Kidney (tissue), 14 donors: ENCODE measurements around the gene MDM2. TPM values are rescaled to one million over a fixed set of nuclear protein-coding genes. Genes with fewer than 3 reads are reported as not detected.

Experiments
- DNase-seq, 5 donors: peaks; one replicate each; pipeline ENCODE4 v3.0.0-alpha.2; 2013 to 2020
- FAIRE-seq: peaks from 2 replicates; lab custom pipeline; 2012; peaks lifted over from hg19 to GRCh38; lab: Jason Lieb, UNC
- H3K27ac ChIP-seq, 2 donors: one replicate each; pipeline ENCODE4 v1.7.0; 2013; ENCODE audit warnings: low read depth in 2 of 2, low read length in 2 of 2, inconsistent platforms in 1 of 2
- H3K27me3 ChIP-seq: one replicate; pipeline ENCODE4 v1.7.1; 2013; ENCODE audit warnings: low read length, inconsistent platforms; ENCODE audit not compliant: control insufficient read depth, insufficient read depth
- H3K36me3 ChIP-seq, 3 donors: one replicate each; pipeline versions ENCODE4 v1.7.0 to v1.7.1; 2013; ENCODE audit warnings: low read length in 3 of 3, control low read depth in 1 of 3, inconsistent platforms in 1 of 3; ENCODE audit not compliant: insufficient read depth in 3 of 3, control insufficient read depth in 2 of 3
- H3K4me1 ChIP-seq, 3 donors: one replicate each; pipeline versions ENCODE4 v1.7.0 to v1.7.1; 2013; ENCODE audit warnings: low read length in 3 of 3, inconsistent platforms in 1 of 3, low read depth in 1 of 3; ENCODE audit not compliant: control insufficient read depth in 2 of 3, insufficient read depth in 2 of 3
- H3K4me3 ChIP-seq, 3 donors: one replicate each; pipeline versions ENCODE4 v1.7.0 to v1.8.1; 2013; ENCODE audit warnings: low read length in 3 of 3, control low read depth in 1 of 3, inconsistent platforms in 1 of 3
- H3K9ac ChIP-seq, 3 donors: one replicate each; pipeline versions ENCODE4 v1.7.0 to v1.7.1; 2013; ENCODE audit warnings: low read length in 3 of 3, control low read depth in 1 of 3, inconsistent platforms in 1 of 3
- H3K9me3 ChIP-seq, 3 donors: one replicate each; pipeline versions ENCODE4 v1.7.0 to v1.7.1; 2013; ENCODE audit warnings: low read length in 3 of 3, control low read depth in 1 of 3, inconsistent platforms in 1 of 3; ENCODE audit not compliant: control insufficient read depth in 2 of 3, insufficient read depth in 1 of 3
- intact Hi-C: fragments of 100-400 bp; cut with DNase I; formaldehyde crosslinking; loops from one replicate; pipeline ENCODE4 v1.11.1; 2022
- polyA plus RNA-seq: library from polyadenylated mRNA; stranded (reverse); fragments of 350-450 nt; fragmentation: Illumina TruSeq; extraction: RNeasy Lipid Tissue Mini Kit (QIAGEN cat#74804); gene quantifications from one replicate; pipeline ENCODE4 v1.2.3, GENCODE V29; 2014; ENCODE audit warnings: low read depth, low replicate concordance; ENCODE audit not compliant: insufficient read depth
- total RNA-seq: library from RNA; stranded (reverse); fragmentation: NEBNext Ultra II Directional; extraction: Animal tissue kit (Norgen Biotek cat#: 25700); gene quantifications from one replicate; pipeline ENCODE4 v1.2.1, GENCODE V29; 2021
- TF ChIP-seq, protein P1 (sequence below): IDR thresholded peaks from 3 replicates; pipeline ENCODE4 v1.5.1; 2012; ENCODE audit warnings: mild to moderate bottlenecking, moderate library complexity, borderline replicate concordance; ENCODE audit not compliant: insufficient read depth; ENCODE audit errors: extremely low read depth
- donor health status: control.
- donor health status: control.
- donor health status: control.
- donor health status: control.
- donor health status: control.
- donor health status: DM: yes; HTN: yes; CAD: no.
- donor health status: Normal renal cell carcinoma (clear cell type).

MDM2 gene
- total and polyA plus RNA-seq, 2 donors from 2014 or later: 38.5 to 103 TPM

DNA sequence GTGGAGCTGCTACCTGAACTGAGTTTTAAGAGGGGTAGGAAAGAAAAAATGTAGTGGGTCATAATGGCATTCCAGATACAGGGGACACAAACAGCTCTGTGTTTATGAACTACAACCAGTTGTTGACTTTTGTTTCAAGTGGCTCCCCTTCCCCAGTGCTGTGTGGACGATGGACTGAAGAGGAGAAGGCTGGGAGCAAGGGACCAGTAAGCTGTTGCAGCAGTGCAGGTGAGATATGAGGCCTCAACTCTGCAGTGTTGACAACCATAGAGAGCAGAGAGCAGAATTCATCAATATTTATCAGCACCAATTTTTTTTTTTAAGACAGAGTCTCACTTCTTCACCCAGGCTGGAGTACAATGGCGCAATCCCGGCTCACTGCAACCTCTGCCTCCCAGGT lies 46.6 kb downstream of the MDM2 start:
- intact Hi-C loops: no loop called here
- no peak for FAIRE-seq

DNA sequence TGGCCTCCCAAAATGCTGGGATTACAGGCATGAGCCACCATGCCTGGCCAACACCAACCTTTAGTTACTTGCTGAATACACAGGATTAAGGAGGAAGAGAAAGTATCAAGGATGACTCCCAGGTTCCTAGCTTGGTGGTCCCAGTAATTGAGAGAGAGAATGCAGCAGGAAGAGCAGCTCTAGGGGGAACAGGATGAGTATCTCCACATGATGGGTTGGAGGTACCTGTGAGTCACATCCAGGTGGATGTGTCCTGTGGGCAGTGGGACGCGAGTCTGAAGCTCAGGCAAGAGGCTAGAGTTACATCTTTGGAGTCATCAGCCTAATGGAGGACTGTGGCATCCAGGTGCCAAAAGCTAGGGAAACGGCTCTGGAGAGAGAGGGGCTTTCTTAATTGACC lies 47.1 kb downstream of the MDM2 start:
- peaks cover 0 to 24% (median 7%) of the 10 kb centered on the region in 3 donors for H3K36me3 ChIP-seq
- no peak for FAIRE-seq
- H3K27ac ChIP-seq: no peak overlapping the region
- no peak overlapping the region for H3K4me3 ChIP-seq
- DNase-seq: no peak
- intact Hi-C loops: no loop called here
- TF ChIP-seq, protein P1, sequence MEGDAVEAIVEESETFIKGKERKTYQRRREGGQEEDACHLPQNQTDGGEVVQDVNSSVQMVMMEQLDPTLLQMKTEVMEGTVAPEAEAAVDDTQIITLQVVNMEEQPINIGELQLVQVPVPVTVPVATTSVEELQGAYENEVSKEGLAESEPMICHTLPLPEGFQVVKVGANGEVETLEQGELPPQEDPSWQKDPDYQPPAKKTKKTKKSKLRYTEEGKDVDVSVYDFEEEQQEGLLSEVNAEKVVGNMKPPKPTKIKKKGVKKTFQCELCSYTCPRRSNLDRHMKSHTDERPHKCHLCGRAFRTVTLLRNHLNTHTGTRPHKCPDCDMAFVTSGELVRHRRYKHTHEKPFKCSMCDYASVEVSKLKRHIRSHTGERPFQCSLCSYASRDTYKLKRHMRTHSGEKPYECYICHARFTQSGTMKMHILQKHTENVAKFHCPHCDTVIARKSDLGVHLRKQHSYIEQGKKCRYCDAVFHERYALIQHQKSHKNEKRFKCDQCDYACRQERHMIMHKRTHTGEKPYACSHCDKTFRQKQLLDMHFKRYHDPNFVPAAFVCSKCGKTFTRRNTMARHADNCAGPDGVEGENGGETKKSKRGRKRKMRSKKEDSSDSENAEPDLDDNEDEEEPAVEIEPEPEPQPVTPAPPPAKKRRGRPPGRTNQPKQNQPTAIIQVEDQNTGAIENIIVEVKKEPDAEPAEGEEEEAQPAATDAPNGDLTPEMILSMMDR: no peak
- no peaks in the 10 kb centered on the region for H3K9me3 ChIP-seq
- H3K27me3 ChIP-seq: no peaks in the 10 kb centered on the region
- H3K9ac ChIP-seq: no peak overlapping the region
- H3K4me1 ChIP-seq: no peaks in the 10 kb centered on the region

More for the DNA sequence above, 46.6 kb downstream of the MDM2 start:
- Histone ChIP-seq H3K9ac (no peak overlapping the region), H3K4me1 (no peaks in the 10 kb centered on the region), H3K9me3 (no peaks in the 10 kb centered on the region), H3K36me3 (peaks cover 0 to 24% (median 7%) of the 10 kb centered on the region in 3 donors), H3K4me3 (no peak overlapping the region), H3K27me3 (no peaks in the 10 kb centered on the region), H3K27ac (no peak overlapping the region)
- TF ChIP-seq, protein P1: no peak
- no peak for DNase-seq

DNA sequence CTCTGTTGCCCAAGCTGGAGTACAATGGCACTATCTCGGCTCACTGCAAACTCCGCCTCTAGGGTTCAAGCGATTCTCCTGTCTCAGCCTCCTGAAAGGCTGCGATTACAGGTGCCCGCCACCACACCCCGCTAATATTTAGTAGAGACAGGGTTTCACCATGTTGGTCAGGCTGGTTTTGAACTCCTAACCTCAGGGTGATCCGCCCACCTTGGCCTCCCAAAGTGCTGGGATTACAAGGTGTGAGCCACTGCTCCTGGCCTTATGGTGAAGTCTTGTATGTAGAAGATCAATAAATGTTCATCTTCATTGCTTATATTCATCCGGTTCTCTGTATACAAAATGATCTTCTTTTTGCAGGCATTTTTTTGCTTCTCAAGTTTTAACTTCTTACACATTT lies 47.8 kb downstream of the MDM2 start:
- no peaks in the 10 kb centered on the region for H3K9me3 ChIP-seq
- peaks cover 0 to 24% (median 7%) of the 10 kb centered on the region in 3 donors for H3K36me3 ChIP-seq
- DNase-seq: no peak
- no peaks in the 10 kb centered on the region for H3K27me3 ChIP-seq
- TF ChIP-seq, protein P1: no peak
- H3K4me3 ChIP-seq: no peak overlapping the region
- H3K4me1 ChIP-seq: no peaks in the 10 kb centered on the region
- no peak for FAIRE-seq
- H3K9ac ChIP-seq: no peak overlapping the region
- H3K27ac ChIP-seq: no peak overlapping the region
- intact Hi-C loops: no loop called here

DNA sequence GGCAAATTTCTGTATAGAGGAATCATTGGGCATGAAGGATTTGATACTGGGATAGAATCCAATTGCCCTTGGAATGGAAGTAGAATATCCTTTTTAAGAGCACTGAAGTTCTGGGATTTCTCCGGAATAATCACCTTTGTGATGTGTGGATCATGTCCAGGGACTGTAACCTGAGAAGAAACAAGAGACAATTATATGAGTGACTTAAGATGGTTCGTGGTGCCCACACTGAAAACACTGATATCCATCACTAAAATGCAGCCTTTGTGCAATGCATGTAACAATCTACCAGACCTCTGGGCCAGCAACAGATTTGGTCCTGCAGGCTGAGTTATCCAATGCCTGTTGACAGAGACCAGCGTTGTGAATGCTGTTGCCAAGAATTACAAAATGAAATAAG lies 48.5 kb downstream of the MDM2 start:
- intact Hi-C loops: no loop called here
- FAIRE-seq (no peak), DNase-seq (no peak)
- H3K27ac ChIP-seq: no peak overlapping the region
- H3K4me3 ChIP-seq: no peak overlapping the region
- H3K9me3 ChIP-seq: no peaks in the 10 kb centered on the region
- H3K27me3 ChIP-seq: no peaks in the 10 kb centered on the region
- peaks cover 0 to 24% (median 7%) of the 10 kb centered on the region in 3 donors for H3K36me3 ChIP-seq
- TF ChIP-seq, protein P1: no peak
- no peaks in the 10 kb centered on the region for H3K4me1 ChIP-seq
- no peak overlapping the region for H3K9ac ChIP-seq
